ENCODE measurements around the gene PGBD4.

Gene PGBD4

DNA sequence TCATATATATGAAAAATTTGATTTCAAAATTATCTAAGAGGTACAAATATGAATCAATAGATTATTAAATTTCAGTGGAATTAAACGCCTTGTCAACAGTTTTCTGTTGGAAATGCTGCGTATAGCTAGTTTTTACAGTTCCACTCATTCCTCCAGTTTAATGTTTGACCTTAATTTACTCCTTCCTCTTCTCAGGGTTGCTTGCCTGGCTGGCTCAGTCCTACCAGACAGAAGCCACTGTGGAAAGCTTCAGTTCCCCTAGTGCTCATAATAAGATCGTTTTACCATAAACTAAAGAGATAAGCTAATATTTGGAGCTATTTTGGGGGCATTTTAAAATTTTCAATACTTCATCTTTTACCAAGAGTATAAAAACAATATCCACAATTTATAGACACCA lies 23.0 kb upstream of the PGBD4 start:
- Histone ChIP-seq H3K27ac (no peak overlapping the region), H3K4me3 (ENCODE audit: low read depth, low read length) (no peak overlapping the region), H3K36me3 (replicated peaks) (peaks cover 2% of the 10 kb centered on the region), H3K27me3 (replicated peaks) (no peaks in the 10 kb centered on the region)
- DNase-seq: no peak
- TF ChIP-seq, protein P1, sequence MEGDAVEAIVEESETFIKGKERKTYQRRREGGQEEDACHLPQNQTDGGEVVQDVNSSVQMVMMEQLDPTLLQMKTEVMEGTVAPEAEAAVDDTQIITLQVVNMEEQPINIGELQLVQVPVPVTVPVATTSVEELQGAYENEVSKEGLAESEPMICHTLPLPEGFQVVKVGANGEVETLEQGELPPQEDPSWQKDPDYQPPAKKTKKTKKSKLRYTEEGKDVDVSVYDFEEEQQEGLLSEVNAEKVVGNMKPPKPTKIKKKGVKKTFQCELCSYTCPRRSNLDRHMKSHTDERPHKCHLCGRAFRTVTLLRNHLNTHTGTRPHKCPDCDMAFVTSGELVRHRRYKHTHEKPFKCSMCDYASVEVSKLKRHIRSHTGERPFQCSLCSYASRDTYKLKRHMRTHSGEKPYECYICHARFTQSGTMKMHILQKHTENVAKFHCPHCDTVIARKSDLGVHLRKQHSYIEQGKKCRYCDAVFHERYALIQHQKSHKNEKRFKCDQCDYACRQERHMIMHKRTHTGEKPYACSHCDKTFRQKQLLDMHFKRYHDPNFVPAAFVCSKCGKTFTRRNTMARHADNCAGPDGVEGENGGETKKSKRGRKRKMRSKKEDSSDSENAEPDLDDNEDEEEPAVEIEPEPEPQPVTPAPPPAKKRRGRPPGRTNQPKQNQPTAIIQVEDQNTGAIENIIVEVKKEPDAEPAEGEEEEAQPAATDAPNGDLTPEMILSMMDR (IDR thresholded peaks at IDR 0.05; ENCODE audit: low read depth, low read length, missing control alignments): no peak
- in situ Hi-C loops (cut with HindIII; ENCODE audit: low pct_ligation_motif_present, low sequenced_read_pairs): no loop called here

DNA sequence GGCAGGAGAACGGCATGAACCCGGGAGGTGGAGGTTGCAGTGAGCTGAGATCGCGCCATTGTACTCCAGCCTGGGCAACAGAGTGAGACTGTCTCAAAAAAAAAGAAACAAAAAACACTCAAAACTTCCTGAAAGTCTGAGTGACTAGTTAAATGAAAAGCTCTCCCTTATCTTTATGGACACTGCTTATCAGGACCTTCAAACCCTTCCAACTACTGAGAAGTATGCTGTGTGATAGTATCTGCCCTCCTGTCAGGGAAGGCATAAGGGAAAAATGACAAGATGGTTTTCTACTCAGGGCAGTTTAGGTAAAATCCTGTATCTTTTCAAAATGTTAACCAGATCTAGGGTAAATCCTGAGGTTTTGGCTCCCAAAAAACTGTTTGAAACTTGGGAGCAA lies 22.0 kb upstream of the PGBD4 start:
- no peak overlapping the region for H3K4me3 ChIP-seq (ENCODE audit: low read depth, low read length)
- H3K27me3 ChIP-seq (replicated peaks): no peaks in the 10 kb centered on the region
- TF ChIP-seq, protein P1 (IDR thresholded peaks at IDR 0.05; ENCODE audit: low read depth, low read length, missing control alignments): no peak
- no peak for DNase-seq
- in situ Hi-C loops (cut with HindIII; ENCODE audit: low pct_ligation_motif_present, low sequenced_read_pairs): no loop called here
- H3K27ac ChIP-seq: no peak overlapping the region
- peaks cover 6% of the 10 kb centered on the region for H3K36me3 ChIP-seq (replicated peaks)

DNA sequence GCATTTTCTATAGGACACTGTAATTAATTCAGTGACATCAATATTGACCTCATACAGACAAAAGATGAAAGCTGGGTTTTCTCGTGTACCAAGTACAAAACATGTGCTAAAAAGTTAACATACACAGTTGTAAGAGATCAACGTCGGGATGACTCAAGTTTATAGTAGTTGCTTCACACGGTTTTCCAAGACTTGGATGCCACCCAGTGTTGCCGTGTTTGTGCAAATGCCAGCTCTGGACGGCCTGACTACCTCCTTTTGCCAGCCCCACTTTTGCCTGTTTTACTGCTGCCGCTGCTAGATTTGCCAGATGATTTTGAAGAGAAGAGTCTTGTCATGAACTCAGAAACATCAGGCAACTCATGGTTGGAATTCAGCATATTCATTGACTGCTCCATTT lies 17.8 kb upstream of the PGBD4 start:
- H3K27me3 ChIP-seq (replicated peaks): no peaks in the 10 kb centered on the region
- no peak overlapping the region for H3K27ac ChIP-seq
- in situ Hi-C loops (cut with HindIII; ENCODE audit: low pct_ligation_motif_present, low sequenced_read_pairs): no loop called here
- TF ChIP-seq, protein P1 (IDR thresholded peaks at IDR 0.05; ENCODE audit: low read depth, low read length, missing control alignments): no peak
- H3K36me3 ChIP-seq (replicated peaks): peaks cover 24% of the 10 kb centered on the region
- no peak overlapping the region for H3K4me3 ChIP-seq (ENCODE audit: low read depth, low read length)
- no peak for DNase-seq

DNA sequence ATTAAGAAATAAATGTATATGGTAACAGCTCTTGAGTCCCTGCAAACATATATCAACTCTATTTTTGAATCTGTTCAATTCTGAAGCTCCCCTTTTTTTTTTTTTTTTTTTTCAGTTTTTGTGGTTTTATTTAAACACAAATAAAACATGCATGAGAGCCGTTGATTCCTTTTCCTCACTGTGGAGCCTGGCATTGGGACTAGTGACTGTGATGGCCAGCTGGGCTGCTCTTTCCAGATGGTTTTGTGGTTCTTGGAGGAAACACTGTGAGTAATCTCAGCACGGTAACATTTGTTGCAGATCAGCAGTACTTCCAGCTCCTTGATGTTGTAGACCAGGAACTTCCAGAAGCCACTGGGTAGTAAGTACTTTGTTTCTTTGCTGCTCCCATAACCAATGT lies 16.1 kb upstream of the PGBD4 start:
- Histone ChIP-seq H3K36me3 (replicated peaks) (peaks cover 28% of the 10 kb centered on the region), H3K27ac (no peak overlapping the region), H3K27me3 (replicated peaks) (no peaks in the 10 kb centered on the region), H3K4me3 (ENCODE audit: low read depth, low read length) (no peak overlapping the region)
- in situ Hi-C loops (cut with HindIII; ENCODE audit: low pct_ligation_motif_present, low sequenced_read_pairs): no loop called here
- TF ChIP-seq, protein P1 (IDR thresholded peaks at IDR 0.05; ENCODE audit: low read depth, low read length, missing control alignments): no peak
- no peak for DNase-seq

DNA sequence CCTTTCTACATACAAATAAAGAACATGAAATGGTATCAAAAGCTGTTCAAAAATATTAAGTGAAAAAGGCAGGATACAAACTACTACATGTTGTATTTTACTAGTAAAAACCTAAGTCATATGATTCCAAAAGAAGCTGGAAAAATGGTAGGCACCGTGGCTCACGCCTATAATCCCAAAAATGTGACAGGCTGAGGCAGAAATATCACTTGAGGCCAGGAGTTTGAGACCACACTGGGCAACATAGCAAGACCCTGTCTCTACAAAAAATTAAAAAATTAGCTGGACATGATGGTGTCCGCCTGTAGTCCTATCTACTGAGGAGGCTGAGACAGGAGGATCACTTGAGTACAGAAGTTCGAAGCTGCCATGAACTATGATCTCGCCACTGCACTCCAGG lies 2.0 kb upstream of the PGBD4 start:
- in situ Hi-C loops (cut with HindIII; ENCODE audit: low pct_ligation_motif_present, low sequenced_read_pairs): no loop called here
- DNase-seq: no peak
- Histone ChIP-seq H3K27ac (no peak overlapping the region), H3K27me3 (replicated peaks) (no peaks in the 10 kb centered on the region), H3K36me3 (replicated peaks) (no peaks in the 10 kb centered on the region), H3K4me3 (ENCODE audit: low read depth, low read length) (no peak overlapping the region)
- TF ChIP-seq, protein P1 (IDR thresholded peaks at IDR 0.05; ENCODE audit: low read depth, low read length, missing control alignments): no peak

DNA sequence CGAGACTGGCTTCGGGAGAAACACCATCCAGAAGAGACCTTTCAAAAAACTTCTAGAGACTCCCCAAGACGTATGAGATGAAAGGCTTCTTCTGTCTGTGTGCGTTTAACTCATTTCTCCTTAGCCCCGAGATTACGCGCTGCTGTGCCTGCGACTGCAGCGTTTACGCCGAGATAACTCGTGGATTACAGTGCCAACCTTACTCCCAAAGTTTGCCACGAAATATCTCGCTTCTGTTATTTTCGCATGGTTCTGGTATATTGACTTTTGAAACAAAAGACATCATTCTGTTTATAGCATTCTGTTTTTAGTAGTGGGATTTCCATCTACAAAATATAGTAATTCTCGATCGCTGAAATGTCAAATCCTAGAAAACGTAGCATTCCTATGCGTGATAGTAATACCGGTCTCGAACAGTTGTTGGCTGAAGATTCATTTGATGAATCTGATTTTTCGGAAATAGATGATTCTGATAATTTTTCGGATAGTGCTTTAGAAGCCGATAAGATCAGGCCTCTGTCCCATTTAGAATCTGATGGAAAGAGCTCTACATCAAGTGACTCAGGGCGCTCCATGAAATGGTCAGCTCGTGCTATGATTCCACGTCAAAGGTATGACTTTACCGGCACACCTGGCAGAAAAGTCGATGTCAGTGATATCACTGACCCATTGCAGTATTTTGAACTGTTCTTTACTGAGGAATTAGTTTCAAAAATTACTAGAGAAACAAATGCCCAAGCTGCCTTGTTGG lies 467 bp downstream of the PGBD4 start:
- in situ Hi-C loops (cut with HindIII; ENCODE audit: low pct_ligation_motif_present, low sequenced_read_pairs): no loop called here
- Histone ChIP-seq H3K4me3 (ENCODE audit: low read depth, low read length) (peak overlapping the region; percentile 99), H3K27ac (peak overlapping the region; percentile 89), H3K27me3 (replicated peaks) (no peaks in the 10 kb centered on the region), H3K36me3 (replicated peaks) (no peaks in the 10 kb centered on the region)
- TF ChIP-seq, protein P1 (IDR thresholded peaks at IDR 0.05; ENCODE audit: low read depth, low read length, missing control alignments): no peak
- DNase-seq: no peak

All from brain microvascular endothelial cell (primary cell).